Sigmoid colon (tissue), 7 donors: ENCODE data around the gene TWF2. TPM values are rescaled to one million over a fixed set of nuclear protein-coding genes. Genes with fewer than 3 reads are reported as not detected.
A peak's percentile ranks its signal among the peaks of the same experiment; 100 is the strongest.

Experiments
- DNase-seq: peaks from one replicate; pipeline ENCODE4 v3.0.0-alpha.2; 2019
- H3K27ac ChIP-seq, 4 donors: fragments of 200-600 bp; sonication (generic); one replicate each; pipeline ENCODE4 v1.5.1; 2016 to 2019; ENCODE audit warnings: mild to moderate bottlenecking in 1 of 4
- H3K27me3 ChIP-seq, 3 donors: fragments of 200-600 bp; sonication (generic); one replicate each; pipeline ENCODE4 v1.5.1; 2019; ENCODE audit warnings: mild to moderate bottlenecking in 1 of 3
- H3K36me3 ChIP-seq, 4 donors: fragments of 200-600 bp; sonication (generic); one replicate each; pipeline ENCODE4 v1.5.1; 2016 to 2019
- H3K4me1 ChIP-seq, 4 donors: fragments of 200-600 bp; sonication (generic); one replicate each; pipeline ENCODE4 v1.5.1; 2017 to 2019
- H3K4me3 ChIP-seq, 4 donors: fragments of 200-600 bp; sonication (generic); one replicate each; pipeline ENCODE4 v1.5.1; 2017 to 2019; ENCODE audit warnings: mild to moderate bottlenecking in 2 of 4, moderate library complexity in 1 of 4
- H3K9me3 ChIP-seq, 4 donors: fragments of 200-600 bp in 3 of 4; sonication (generic) in 3 of 4; one replicate each; pipeline versions ENCODE4 v1.5.1 to v1.6.1; 2013 to 2019
- CTCF ChIP-seq, 4 experiments: fragments of 450-650 bp in 3 of 4; fragments of 200-600 bp in 1 of 4; IDR thresholded peaks; one replicate each; pipeline ENCODE4 v1.5.1; 2016 to 2019; ENCODE audit warnings: antibody characterized with exemption in 4 of 4, mild to moderate bottlenecking in 3 of 4, moderate library complexity in 2 of 4
- EP300 ChIP-seq, 4 donors: sonication (generic); formaldehyde crosslinking; IDR thresholded peaks; one replicate each; pipeline ENCODE4 v1.6.1; 2017; ENCODE audit warnings: antibody characterized with exemption in 4 of 4
- POLR2A ChIP-seq, 2 donors: fragments of 450-650 bp; IDR thresholded peaks; one replicate each; pipeline ENCODE4 v1.6.1; 2016; ENCODE audit warnings: antibody characterized with exemption in 2 of 2, mild to moderate bottlenecking in 2 of 2, moderate library complexity in 2 of 2
- POLR2AphosphoS5 ChIP-seq, 4 donors: sonication (generic); formaldehyde crosslinking; IDR thresholded peaks; one replicate each; pipeline ENCODE4 v1.6.1; 2017; ENCODE audit warnings: antibody characterized with exemption in 4 of 4
- WGBS, 2 donors: extraction: QIAGEN DNeasy Blood & Tissue Kit; methylation state at CpG; one replicate each; pipeline ENCODE4 v1.1.7; 2013; 5-methylcytosine and 5-hydroxymethylcytosine counted together
- intact Hi-C: fragments of 100-400 bp; cut with DNase I; formaldehyde crosslinking; loops from one replicate; pipeline ENCODE4 v1.15.1; 2023
- polyA plus RNA-seq, 3 donors: library from polyadenylated mRNA; stranded (reverse); fragments of 200-250 nt; gene quantifications; one replicate each; pipeline ENCODE4 v1.2.3, GENCODE V29; 2013
- total RNA-seq, 4 donors: library from RNA; depleted of rRNA; stranded (reverse); fragments of >200 nt; gene quantifications; one replicate each; pipeline ENCODE4 v1.1.0, GENCODE V29; 2016
- donor health status: healthy with polysubstance abuse.
- donor health status: Bipolar disorder and iron deficiency.
- donor health status: healthy.

TWF2 gene
- total and polyA plus RNA-seq, 7 donors = 40.4 to 79.3 (median 57.3) TPM

DNA sequence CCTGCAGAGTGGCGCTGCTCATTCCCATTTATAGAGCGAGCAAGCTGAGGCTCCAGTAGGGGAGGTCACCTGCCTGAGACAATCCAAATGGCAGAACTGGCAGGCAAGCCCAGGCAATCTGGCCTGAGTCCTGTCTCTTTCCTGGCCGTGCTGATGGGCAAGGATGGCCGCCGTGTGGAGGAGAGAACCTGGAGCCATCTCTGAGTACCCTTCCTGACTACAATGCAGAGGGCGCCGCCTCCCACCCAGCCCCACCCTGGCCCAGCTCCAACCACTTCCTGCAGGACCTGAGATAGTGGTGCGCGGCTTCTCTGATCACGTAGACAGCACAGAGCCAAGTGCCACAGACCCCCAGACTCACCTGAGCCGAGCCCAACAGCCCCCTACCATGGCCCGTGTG is 20.5 kb downstream of the TWF2 start:
- H3K36me3 ChIP-seq = peaks cover 10 to 22% (median 18%) of the 10 kb centered on the region in 4 donors
- H3K27ac ChIP-seq = peak overlapping the region in 3 of 4 donors; percentile 34 to 66 (median 64)
- H3K27me3 ChIP-seq = no peaks in the 10 kb centered on the region
- WGBS, 2 donors = 61 to 78% methylated on average over 12 of the region's 12 CpGs
- H3K4me3 ChIP-seq = no peak overlapping the region
- intact Hi-C loops = no loop called here
- H3K4me1 ChIP-seq = peaks cover 0 to 33% (median 19%) of the 10 kb centered on the region in 4 donors
- no peak for TF ChIP-seq EP300 (IDR thresholded peaks at IDR 0.05)
- no peak for TF ChIP-seq CTCF (IDR thresholded peaks at IDR 0.05)
- TF ChIP-seq POLR2AphosphoS5 (IDR thresholded peaks at IDR 0.05) = no peak
- no peak for TF ChIP-seq POLR2A (IDR thresholded peaks at IDR 0.05)
- no peaks in the 10 kb centered on the region for H3K9me3 ChIP-seq
- DNase-seq = no peak

- intact Hi-C loops = no loop called here
- 59 to 68% methylated on average over 3 of the region's 3 CpGs for WGBS, 2 donors
- H3K4me1 ChIP-seq = peaks cover 0 to 33% (median 19%) of the 10 kb centered on the region in 4 donors
- peak overlapping the region in 3 of 4 donors; percentile 34 to 66 (median 64) for H3K27ac ChIP-seq
- H3K36me3 ChIP-seq = peaks cover 15 to 26% (median 21%) of the 10 kb centered on the region in 4 donors
- H3K9me3 ChIP-seq = no peaks in the 10 kb centered on the region
- H3K4me3 ChIP-seq = no peak overlapping the region
- DNase-seq = no peak
- no peaks in the 10 kb centered on the region for H3K27me3 ChIP-seq
- TF ChIP-seq EP300 (IDR thresholded peaks at IDR 0.05) (no peak), POLR2AphosphoS5 (IDR thresholded peaks at IDR 0.05) (no peak)
Observed at GRCh38 chr3:52218026-52218425, 20.9 kb downstream of the TWF2 start.

DNA sequence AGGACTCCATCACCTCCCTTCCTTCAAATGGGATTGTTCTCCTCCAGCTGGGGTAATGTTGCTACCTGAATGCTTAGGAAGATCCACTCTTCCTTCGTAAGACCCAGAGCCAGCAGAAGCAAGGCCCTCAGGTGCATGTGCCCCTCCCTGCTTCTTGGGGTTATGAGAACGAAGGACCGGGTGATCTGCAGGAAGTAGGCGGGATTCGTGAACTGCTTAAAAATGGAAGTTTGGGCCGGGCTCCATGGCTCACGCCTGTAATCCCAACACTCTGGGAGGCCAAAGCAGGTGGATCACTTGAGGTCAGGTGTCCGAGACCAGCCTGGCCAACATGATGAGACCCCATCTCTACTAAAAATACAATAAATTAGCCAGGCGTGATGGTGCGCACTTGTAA is 21.6 kb downstream of the TWF2 start:
- Histone ChIP-seq H3K4me1 (peaks cover 0 to 33% (median 19%) of the 10 kb centered on the region in 4 donors), H3K9me3 (no peaks in the 10 kb centered on the region), H3K27ac (peak overlapping the region; percentile 35 to 66 (median 54)), H3K36me3 (peaks cover 21 to 32% (median 27%) of the 10 kb centered on the region in 4 donors), H3K4me3 (no peak overlapping the region), H3K27me3 (no peaks in the 10 kb centered on the region)
- DNase-seq = no peak
- WGBS, 2 donors = 30 to 53% methylated on average over 10 of the region's 10 CpGs
- TF ChIP-seq POLR2AphosphoS5 (IDR thresholded peaks at IDR 0.05) (no peak), POLR2A (IDR thresholded peaks at IDR 0.05) (no peak), EP300 (IDR thresholded peaks at IDR 0.05) (no peak), CTCF (IDR thresholded peaks at IDR 0.05) (no peak)
- intact Hi-C loops = no loop called here

GRCh38 chr3:52216585-52217408 is 22.2 kb downstream of the TWF2 start:
- H3K27me3 ChIP-seq = no peaks in the 10 kb centered on the region
- intact Hi-C loops = no loop called here
- no peak for DNase-seq
- H3K9me3 ChIP-seq = no peaks in the 10 kb centered on the region
- 8 to 30% methylated on average over 13 of the region's 13 CpGs for WGBS, 2 donors
- H3K4me3 ChIP-seq = no peak overlapping the region
- H3K27ac ChIP-seq = peak overlapping the region; percentile 35 to 66 (median 54)
- peaks cover 0 to 33% (median 19%) of the 10 kb centered on the region in 4 donors for H3K4me1 ChIP-seq
- H3K36me3 ChIP-seq = peaks cover 27 to 38% (median 33%) of the 10 kb centered on the region in 4 donors
- TF ChIP-seq CTCF (IDR thresholded peaks at IDR 0.05) (no peak), POLR2AphosphoS5 (IDR thresholded peaks at IDR 0.05) (peak in 3 of 4 donors; percentile 38 to 67 (median 56))

DNA sequence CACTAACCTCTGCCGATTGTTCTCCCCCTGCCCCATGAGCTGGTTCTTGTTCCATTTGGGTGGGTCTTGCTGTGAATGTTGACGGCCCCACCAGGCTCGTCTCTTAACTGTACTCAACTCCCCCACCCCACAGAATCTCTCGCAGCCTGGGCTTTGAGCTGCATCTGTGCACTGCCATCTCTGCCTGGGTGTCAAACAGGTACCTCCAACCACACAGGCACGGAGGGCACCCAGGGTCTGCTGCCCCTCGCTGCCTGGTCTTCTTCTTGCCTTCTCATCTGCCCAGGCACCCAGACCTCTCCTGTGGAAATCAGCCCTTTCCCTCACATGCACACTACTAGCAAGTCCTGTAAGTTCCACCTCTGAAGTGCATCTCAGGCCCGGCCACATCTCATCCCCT is 23.6 kb downstream of the TWF2 start:
- H3K9me3 ChIP-seq = no peaks in the 10 kb centered on the region
- H3K27me3 ChIP-seq = no peaks in the 10 kb centered on the region
- no peak overlapping the region for H3K4me3 ChIP-seq
- TF ChIP-seq CTCF (IDR thresholded peaks at IDR 0.05) (no peak), POLR2AphosphoS5 (IDR thresholded peaks at IDR 0.05) (no peak), EP300 (IDR thresholded peaks at IDR 0.05) (no peak), POLR2A (IDR thresholded peaks at IDR 0.05) (no peak)
- WGBS, 2 donors = 95 to 98% methylated on average over 7 of the region's 7 CpGs
- H3K36me3 ChIP-seq = peaks cover 37 to 53% (median 45%) of the 10 kb centered on the region in 4 donors
- H3K27ac ChIP-seq = no peak overlapping the region
- DNase-seq = no peak
- H3K4me1 ChIP-seq = peaks cover 0 to 27% (median 17%) of the 10 kb centered on the region in 4 donors
- intact Hi-C loops = no loop called here
